GM19328 (cell line): Measurements from ENCODE around the gene TOX2.

ENCODE experiments used
- ATAC-seq: cut with Tn5 transposase; IDR thresholded peaks from one replicate; pipeline ENCODE4 v1.9.1; 2021; ENCODE audit warnings: mild to moderate bottlenecking, moderate library complexity; ENCODE audit not compliant: unreplicated experiment

TOX2 gene

GRCh38 chr20:43974695-43975094, 60.0 kb downstream of the TOX2 start:
- no peak for ATAC-seq

- ATAC-seq: no peak
These were observed 60.6 kb downstream of the TOX2 start for GRCh38 chr20:43975096-43975768.

GRCh38 chr20:43976547-43976946, 61.9 kb downstream of the TOX2 start:
- ATAC-seq: no peak

GRCh38 chr20:43977252-43977651, 62.6 kb downstream of the TOX2 start:
- ATAC-seq: no peak

- ATAC-seq: no peak
These were observed 63.3 kb downstream of the TOX2 start for GRCh38 chr20:43977962-43978361.

GRCh38 chr20:43979576-43980105, 65.0 kb downstream of the TOX2 start:
- no peak for ATAC-seq

GRCh38 chr20:43981540-43981939, 66.9 kb downstream of the TOX2 start:
- ATAC-seq: no peak

- ATAC-seq: no peak
These were observed 67.4 kb downstream of the TOX2 start for GRCh38 chr20:43982016-43982415.

- ATAC-seq: no peak
These were observed 68.2 kb downstream of the TOX2 start for GRCh38 chr20:43982886-43983285.

- ATAC-seq: no peak
These were observed 68.7 kb downstream of the TOX2 start for GRCh38 chr20:43983359-43983758.

GRCh38 chr20:43983904-43984361, 69.3 kb downstream of the TOX2 start:
- no peak for ATAC-seq

- ATAC-seq: no peak
These were observed 69.9 kb downstream of the TOX2 start for GRCh38 chr20:43984587-43984986.

- no peak for ATAC-seq
These were observed 70.5 kb downstream of the TOX2 start for GRCh38 chr20:43985121-43985520.

GRCh38 chr20:43985608-43986316, 71.1 kb downstream of the TOX2 start:
- no peak for ATAC-seq

GRCh38 chr20:43987018-43987417, 72.4 kb downstream of the TOX2 start:
- no peak for ATAC-seq

GRCh38 chr20:43987531-43987930, 72.9 kb downstream of the TOX2 start:
- no peak for ATAC-seq

GRCh38 chr20:43988451-43988850, 73.8 kb downstream of the TOX2 start:
- no peak for ATAC-seq

GRCh38 chr20:43988867-43989266, 74.2 kb downstream of the TOX2 start:
- no peak for ATAC-seq

GRCh38 chr20:43991261-43991660, 76.6 kb downstream of the TOX2 start:
- no peak for ATAC-seq

GRCh38 chr20:43991982-43992381, 77.3 kb downstream of the TOX2 start:
- ATAC-seq: no peak

GRCh38 chr20:43992885-43993284, 78.2 kb downstream of the TOX2 start:
- no peak for ATAC-seq

- ATAC-seq: no peak
These were observed 78.9 kb downstream of the TOX2 start for GRCh38 chr20:43993560-43993959.
